SK-N-MC (cell line): Measurements from ENCODE around the gene SREK1IP1.

ENCODE experiments used
- EZH2 ChIP-seq: fragments of 200-600 bp; sonication (generic); IDR thresholded peaks from one replicate; pipeline ENCODE4 v1.6.1; 2017; ENCODE audit warnings: antibody characterized with exemption
- FOXP2 ChIP-seq: optimal IDR thresholded peaks from 2 replicates; pipeline ENCODE3; 2011; ENCODE audit warnings: mild to moderate bottlenecking, moderate library complexity; ENCODE audit not compliant: insufficient read depth; ENCODE audit errors: extremely low read length, control extremely low read depth
- POLR2AphosphoS5 ChIP-seq: IDR thresholded peaks from 2 replicates; pipeline ENCODE4 v1.6.1; 2012; ENCODE audit warnings: mild to moderate bottlenecking, low read depth, low read length, borderline replicate concordance

DNA sequence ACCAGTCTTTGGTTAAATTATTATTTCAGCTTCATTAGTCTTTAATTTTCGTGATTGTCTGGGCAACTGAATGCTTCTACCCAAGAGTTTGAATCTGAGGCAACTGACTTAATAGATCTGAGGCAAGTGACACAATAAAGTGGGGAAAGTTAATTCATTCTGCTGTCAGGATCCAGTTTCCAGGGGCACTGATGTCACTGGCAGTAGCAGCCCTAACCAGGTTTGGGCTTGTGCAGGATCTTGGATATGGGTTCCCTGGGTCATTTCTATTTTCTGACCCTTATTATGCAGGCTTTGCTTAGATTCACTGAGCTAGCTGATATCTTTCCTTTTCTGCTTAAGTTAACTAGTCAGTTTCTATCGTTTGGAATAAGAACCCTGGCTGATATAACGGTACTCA, 9.6 kb downstream of the SREK1IP1 start:
- TF ChIP-seq POLR2AphosphoS5 (no peak), EZH2 (no peak), FOXP2 (no peak)
